ENCODE measurements around the gene SUZ12.
"Not testable (repeated sequence)": the region's sequence is repeated elsewhere in the genome, so short reads cannot be mapped to it uniquely, and the experiment has no call there.

Gene SUZ12
- total RNA-seq, result 82.0 to 86.2 (median 84.1) reads per million in 4 experiments

GRCh38 chr17:31936615-31937609, at the start of gene SUZ12:
Gene SUZ12, plus strand, starts transcription at chr17:31937007. Its CDS starts 240 bp downstream, at chr17:31937247.
- peak; percentile 75 for DNase-seq

GRCh38 chr17:31888124-31888523, 48.7 kb upstream of the SUZ12 start:
- no peak for DNase-seq

GRCh38 chr17:31900877-31901276, 35.9 kb upstream of the SUZ12 start:
- DNase-seq, result no peak

- no peak for DNase-seq
Observed at GRCh38 chr17:31902693-31903092, 34.1 kb upstream of the SUZ12 start.

GRCh38 chr17:31903401-31903800, 33.4 kb upstream of the SUZ12 start:
- no peak for DNase-seq

- DNase-seq, result no peak
Observed at GRCh38 chr17:31907342-31907962, 29.4 kb upstream of the SUZ12 start.

GRCh38 chr17:31908386-31908785, 28.4 kb upstream of the SUZ12 start:
- no peak for DNase-seq

GRCh38 chr17:31912705-31913104, 24.1 kb upstream of the SUZ12 start:
- not testable (repeated sequence) for DNase-seq

- DNase-seq, result no peak
Observed at GRCh38 chr17:31915456-31916100, 21.2 kb upstream of the SUZ12 start.

- no peak for DNase-seq
Observed at GRCh38 chr17:31916491-31917064, 20.2 kb upstream of the SUZ12 start.

- no peak for DNase-seq
Observed at GRCh38 chr17:31917065-31917529, 19.7 kb upstream of the SUZ12 start.

- not testable (repeated sequence) for DNase-seq
Observed at GRCh38 chr17:31917721-31918120, 19.1 kb upstream of the SUZ12 start.

GRCh38 chr17:31918701-31919128, 18.1 kb upstream of the SUZ12 start:
- DNase-seq, result no peak

- no peak for DNase-seq
Observed at GRCh38 chr17:31919802-31920525, 16.8 kb upstream of the SUZ12 start.

GRCh38 chr17:31926100-31926729, 10.6 kb upstream of the SUZ12 start:
- no peak for DNase-seq

- no peak for DNase-seq
Observed at GRCh38 chr17:31931756-31932155, 5.1 kb upstream of the SUZ12 start.

- no peak for DNase-seq
Observed at GRCh38 chr17:31935512-31935911, 1.3 kb upstream of the SUZ12 start.

- not testable (repeated sequence) for DNase-seq
Observed at GRCh38 chr17:31937926-31938641, 1.3 kb downstream of the SUZ12 start.

GRCh38 chr17:31941916-31942315, 5.1 kb downstream of the SUZ12 start:
- not testable (repeated sequence) for DNase-seq

- DNase-seq, result not testable (repeated sequence)
Observed at GRCh38 chr17:31942396-31942795, 5.6 kb downstream of the SUZ12 start.

- not testable (repeated sequence) for DNase-seq
Observed at GRCh38 chr17:31951953-31952352, 15.1 kb downstream of the SUZ12 start.
